Measurements from ENCODE around the gene SLC22A17. TPM values are rescaled to one million over a fixed set of nuclear protein-coding genes. Genes with fewer than 3 reads are reported as not detected.
A peak's percentile ranks its signal among the peaks of the same experiment; 100 is the strongest.

Gene SLC22A17
- total RNA-seq, 1 donor from 2014 or later: 0.20 TPM

DNA sequence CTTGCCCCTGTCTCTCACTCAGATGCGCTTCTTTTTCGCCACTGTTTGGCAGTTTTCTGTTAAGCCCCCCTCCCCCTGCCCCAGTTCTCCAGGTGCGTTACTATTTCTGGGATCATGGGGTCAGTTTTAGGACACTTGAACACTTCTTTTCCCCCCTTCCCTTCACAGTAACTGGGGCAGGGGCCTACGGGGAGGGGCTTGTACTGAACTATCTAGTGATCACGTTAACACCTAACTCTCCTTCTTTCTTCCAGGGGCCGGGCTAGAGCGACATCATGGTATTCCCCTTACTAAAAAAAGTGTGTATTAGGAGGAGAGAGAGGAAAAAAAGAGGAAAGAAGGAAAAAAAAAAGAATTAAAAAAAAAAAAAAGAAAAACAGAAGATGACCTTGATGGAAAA lies 27.7 kb downstream of the SLC22A17 start:
- Mint-ChIP-seq H3K4me3 (no peak overlapping the region), H3K27me3 (no peaks in the 10 kb centered on the region), H3K27ac (no peak overlapping the region), H3K4me1 (peaks cover 24% of the 10 kb centered on the region), H3K9me3 (no peaks in the 10 kb centered on the region), H3K36me3 (ENCODE audit: low read depth) (peaks cover 48% of the 10 kb centered on the region)
- CTCF ChIA-PET: no interaction called here
- POLR2A ChIA-PET: interaction anchor here (10.0 kb wide), 1 partner anchor 19 kb away, joined by 339 read pairs; the partner anchor contains the start of genes BCL2L2 and PPP1R3E
- DNase-seq (no peak), ATAC-seq (ENCODE audit: low read depth) (no peak)
- TF ChIP-seq CTCF (IDR thresholded peaks at IDR 0.05): no peak
- intact Hi-C loops (cut with micrococcal nuclease): loop anchor here (10.0 kb wide), 1 partner anchor 630 kb away; the partner anchor contains the start of gene DHRS4

- ChIA-PET POLR2A (interaction anchor here (10.0 kb wide), 1 partner anchor 18 kb away, joined by 339 read pairs; the partner anchor contains the start of genes BCL2L2 and PPP1R3E), CTCF (no interaction called here)
- intact Hi-C loops (cut with micrococcal nuclease): loop anchor here (10.0 kb wide), 1 partner anchor 630 kb away; the partner anchor contains the start of gene DHRS4
- Mint-ChIP-seq H3K4me1 (peaks cover 26% of the 10 kb centered on the region), H3K36me3 (ENCODE audit: low read depth) (peaks cover 48% of the 10 kb centered on the region), H3K9me3 (no peaks in the 10 kb centered on the region), H3K27ac (no peak overlapping the region), H3K27me3 (no peaks in the 10 kb centered on the region), H3K4me3 (no peak overlapping the region)
- no peak for ATAC-seq (ENCODE audit: low read depth)
- DNase-seq: no peak
- no peak for TF ChIP-seq CTCF (IDR thresholded peaks at IDR 0.05)
Observed at GRCh38 chr14:23324455-23324846, 28.2 kb downstream of the SLC22A17 start.

GRCh38 chr14:23323838-23324454 lies 28.7 kb downstream of the SLC22A17 start:
- ATAC-seq (ENCODE audit: low read depth) (no peak), DNase-seq (no peak)
- CTCF ChIA-PET: interaction anchor here (1.4 to 4.3 kb wide), 2 partner anchors 56 to 203 kb away, joined by 3 to 30 read pairs; no protein-coding TSS in a partner anchor
- intact Hi-C loops (cut with micrococcal nuclease): loop anchor here (10.0 kb wide), 1 partner anchor 631 kb away; the partner anchor contains the start of gene DHRS4
- H3K9me3 Mint-ChIP-seq: no peaks in the 10 kb centered on the region
- no peak for TF ChIP-seq CTCF (IDR thresholded peaks at IDR 0.05)
- H3K27me3 Mint-ChIP-seq: no peaks in the 10 kb centered on the region
- peaks cover 48% of the 10 kb centered on the region for H3K36me3 Mint-ChIP-seq (ENCODE audit: low read depth)
- peaks cover 26% of the 10 kb centered on the region for H3K4me1 Mint-ChIP-seq
- POLR2A ChIA-PET: interaction anchor here (10.0 kb wide), 1 partner anchor 18 kb away, joined by 339 read pairs; the partner anchor contains the start of genes BCL2L2 and PPP1R3E
- no peak overlapping the region for H3K27ac Mint-ChIP-seq
- H3K4me3 Mint-ChIP-seq: no peak overlapping the region

- CTCF ChIA-PET: interaction anchor here (1.1 to 4.3 kb wide), 6 partner anchors 8 to 202 kb away, joined by 3 to 38 read pairs (median 4); partner anchors contain the start of gene PPP1R3E
- intact Hi-C loops (cut with micrococcal nuclease): loop anchor here (1.0 to 10.0 kb wide), 2 partner anchors 28 to 632 kb away; partner anchors contain the start of gene DHRS4
Observed at GRCh38 chr14:23322568-23323517, 29.8 kb downstream of the SLC22A17 start.

More at GRCh38 chr14:23322568-23323517, 29.8 kb downstream of the SLC22A17 start:
- peaks cover 48% of the 10 kb centered on the region for H3K36me3 Mint-ChIP-seq (ENCODE audit: low read depth)
- peak overlapping the region; percentile 82 for H3K27ac Mint-ChIP-seq
- H3K4me3 Mint-ChIP-seq: peak overlapping the region; percentile 90
- POLR2A ChIA-PET: interaction anchor here (1.3 to 10.0 kb wide), 10 partner anchors 10 to 873 kb away, joined by 3 to 339 read pairs (median 8); partner anchors contain the start of genes ACIN1, BCL2L2, C14orf119 and HOMEZ
- TF ChIP-seq CTCF (IDR thresholded peaks at IDR 0.05): no peak
- DNase-seq (no peak), ATAC-seq (ENCODE audit: low read depth) (no peak)
- H3K27me3 Mint-ChIP-seq: no peaks in the 10 kb centered on the region
- H3K9me3 Mint-ChIP-seq: no peaks in the 10 kb centered on the region
- peaks cover 26% of the 10 kb centered on the region for H3K4me1 Mint-ChIP-seq

All from activated B cell treated with CpG ODN at 0.5 μM for 24 hours (primary cell).